Fibroblast of villous mesenchyme (primary cell): ENCODE data around the gene CXXC5. TPM values are rescaled to one million over a fixed set of nuclear protein-coding genes. Genes with fewer than 3 reads are reported as not detected.

Experiments
- DNase-seq: peaks from one replicate; pipeline ENCODE4 v3.0.0-alpha.2; 2010; ENCODE audit warnings: low read depth
- H3K4me3 ChIP-seq: 2 replicates; pipeline ENCODE4 v1.5.1; 2011; ENCODE audit warnings: low read depth, mild to moderate bottlenecking, low read length
- total RNA-seq: library from RNA; depleted of rRNA; stranded (reverse); fragments of >200 nt; gene quantifications from 2 replicates; pipeline ENCODE4 v1.2.3, GENCODE V29; 2012
- TF ChIP-seq, protein P1 (sequence below): IDR thresholded peaks from 2 replicates; pipeline ENCODE4 v1.5.1; 2012; ENCODE audit warnings: low read depth, mild to moderate bottlenecking, low read length; ENCODE audit not compliant: insufficient read depth

Gene CXXC5
- total RNA-seq, 1 donor: 79.5 TPM

DNA sequence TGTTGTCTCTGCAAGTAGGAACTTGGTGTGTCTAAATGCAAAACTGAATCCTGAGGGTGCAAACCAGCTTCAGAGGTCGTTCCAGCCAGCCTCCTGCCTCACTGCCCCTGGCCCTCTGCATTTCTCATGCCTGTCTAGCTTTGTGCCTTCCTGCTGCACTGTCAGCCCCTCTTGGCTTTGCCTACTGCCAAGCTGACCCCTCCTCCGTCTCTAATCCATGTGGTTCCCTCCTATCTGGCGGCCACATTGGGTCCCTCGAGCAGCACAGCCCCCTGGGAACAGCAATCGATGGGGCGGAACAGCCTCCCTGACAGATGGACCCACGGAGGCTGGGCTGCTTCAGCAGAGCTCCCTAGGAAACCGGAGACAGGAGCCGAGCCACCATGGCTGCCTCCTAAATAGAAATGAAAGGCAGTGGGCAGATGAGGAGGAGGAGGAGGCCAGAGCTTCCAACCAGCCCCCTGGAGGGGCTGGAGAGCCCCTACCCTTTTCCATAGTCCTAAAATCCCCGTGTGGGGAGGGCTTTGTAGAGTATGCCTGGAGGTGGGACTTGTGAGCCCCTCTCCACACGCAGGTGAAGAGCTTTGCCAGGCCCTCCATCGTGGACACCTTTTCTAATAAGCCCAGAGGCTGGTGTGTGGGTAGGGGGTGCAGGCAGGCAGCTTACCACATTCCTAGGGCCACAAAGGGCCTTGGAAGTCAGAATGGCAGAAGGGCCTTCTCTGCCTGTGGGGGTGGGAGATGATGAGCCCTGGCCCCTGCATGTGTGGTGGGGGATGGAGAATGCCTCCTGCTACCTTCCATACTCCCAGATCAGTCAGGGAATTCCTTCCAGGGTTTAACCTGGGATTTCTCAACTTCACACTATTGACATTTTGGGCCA, 9.2 kb upstream of the CXXC5 start:
- H3K4me3 ChIP-seq: no peak overlapping the region
- DNase-seq: no peak
- TF ChIP-seq, protein P1, sequence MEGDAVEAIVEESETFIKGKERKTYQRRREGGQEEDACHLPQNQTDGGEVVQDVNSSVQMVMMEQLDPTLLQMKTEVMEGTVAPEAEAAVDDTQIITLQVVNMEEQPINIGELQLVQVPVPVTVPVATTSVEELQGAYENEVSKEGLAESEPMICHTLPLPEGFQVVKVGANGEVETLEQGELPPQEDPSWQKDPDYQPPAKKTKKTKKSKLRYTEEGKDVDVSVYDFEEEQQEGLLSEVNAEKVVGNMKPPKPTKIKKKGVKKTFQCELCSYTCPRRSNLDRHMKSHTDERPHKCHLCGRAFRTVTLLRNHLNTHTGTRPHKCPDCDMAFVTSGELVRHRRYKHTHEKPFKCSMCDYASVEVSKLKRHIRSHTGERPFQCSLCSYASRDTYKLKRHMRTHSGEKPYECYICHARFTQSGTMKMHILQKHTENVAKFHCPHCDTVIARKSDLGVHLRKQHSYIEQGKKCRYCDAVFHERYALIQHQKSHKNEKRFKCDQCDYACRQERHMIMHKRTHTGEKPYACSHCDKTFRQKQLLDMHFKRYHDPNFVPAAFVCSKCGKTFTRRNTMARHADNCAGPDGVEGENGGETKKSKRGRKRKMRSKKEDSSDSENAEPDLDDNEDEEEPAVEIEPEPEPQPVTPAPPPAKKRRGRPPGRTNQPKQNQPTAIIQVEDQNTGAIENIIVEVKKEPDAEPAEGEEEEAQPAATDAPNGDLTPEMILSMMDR: no peak

DNA sequence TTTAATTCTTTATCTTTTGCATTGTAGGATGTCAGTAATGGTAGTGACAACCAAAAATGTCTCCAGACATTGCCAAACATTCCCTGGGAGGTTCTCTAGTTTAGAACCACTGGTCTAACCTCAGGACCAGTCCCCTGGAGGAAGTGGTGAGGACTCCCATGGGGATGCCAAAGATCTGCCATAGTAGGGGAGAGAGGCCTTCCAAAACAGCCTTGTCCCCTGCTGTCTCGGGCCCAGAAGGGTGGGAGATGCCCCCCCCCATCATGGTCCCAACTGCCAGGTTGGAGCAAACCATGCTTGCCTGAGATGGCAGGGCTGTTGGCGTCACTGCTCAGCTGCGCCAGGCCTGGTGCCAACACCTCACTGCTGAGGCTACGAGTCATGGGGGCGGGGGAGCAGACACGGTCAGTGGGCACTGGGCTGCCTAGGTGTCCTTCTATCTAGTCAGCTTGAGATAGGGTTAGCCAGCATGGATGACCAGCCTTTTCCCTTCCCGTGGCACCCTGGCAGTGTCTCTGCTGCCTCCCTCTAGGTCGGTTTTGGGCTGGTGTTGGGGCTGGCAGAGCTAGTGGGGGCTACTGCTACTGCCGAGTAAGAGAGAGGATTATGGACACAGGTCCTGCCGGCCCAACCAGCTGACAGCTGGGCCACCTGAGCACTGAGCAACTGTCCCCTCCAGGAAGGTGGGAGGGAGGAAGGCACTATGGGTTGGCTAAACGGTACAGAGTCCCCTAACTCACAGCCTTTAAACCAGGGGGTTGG, 8.3 kb upstream of the CXXC5 start:
- DNase-seq: no peak
- no peak overlapping the region for H3K4me3 ChIP-seq
- TF ChIP-seq, protein P1: no peak

DNA sequence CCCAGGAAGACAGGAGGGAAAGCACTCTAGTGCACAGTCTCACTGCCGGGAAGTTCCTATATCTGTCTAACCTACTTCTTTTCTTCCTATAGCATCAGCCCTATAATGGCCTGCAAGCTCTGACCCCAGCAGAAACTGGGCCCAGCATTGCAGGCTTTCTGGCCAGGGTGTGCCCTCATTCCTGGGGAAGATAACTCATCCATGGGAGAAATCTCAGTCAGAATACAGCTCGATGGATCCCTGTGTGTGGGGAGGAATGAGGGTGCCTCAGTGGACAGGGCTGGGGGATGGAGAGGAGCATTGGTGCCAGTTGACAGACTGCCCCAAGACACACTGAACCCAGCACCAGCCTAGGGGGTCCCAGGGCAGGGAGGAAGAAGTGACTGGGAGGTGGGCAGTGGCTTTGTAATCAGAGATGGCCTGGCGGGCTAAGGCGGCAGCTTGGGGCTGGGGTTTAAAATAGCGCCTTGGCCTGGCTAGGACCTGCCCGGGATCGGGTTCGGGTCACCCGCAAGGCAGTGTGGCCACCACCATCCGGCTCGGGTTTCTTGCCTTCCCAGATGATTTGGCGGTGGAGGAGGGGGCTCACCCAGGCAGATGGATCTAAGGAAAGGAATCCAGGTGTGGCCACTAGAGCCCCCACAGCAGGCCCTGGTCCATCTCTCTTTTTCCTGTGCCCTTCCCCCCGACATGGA, 7.6 kb upstream of the CXXC5 start:
- DNase-seq: no peak

DNA sequence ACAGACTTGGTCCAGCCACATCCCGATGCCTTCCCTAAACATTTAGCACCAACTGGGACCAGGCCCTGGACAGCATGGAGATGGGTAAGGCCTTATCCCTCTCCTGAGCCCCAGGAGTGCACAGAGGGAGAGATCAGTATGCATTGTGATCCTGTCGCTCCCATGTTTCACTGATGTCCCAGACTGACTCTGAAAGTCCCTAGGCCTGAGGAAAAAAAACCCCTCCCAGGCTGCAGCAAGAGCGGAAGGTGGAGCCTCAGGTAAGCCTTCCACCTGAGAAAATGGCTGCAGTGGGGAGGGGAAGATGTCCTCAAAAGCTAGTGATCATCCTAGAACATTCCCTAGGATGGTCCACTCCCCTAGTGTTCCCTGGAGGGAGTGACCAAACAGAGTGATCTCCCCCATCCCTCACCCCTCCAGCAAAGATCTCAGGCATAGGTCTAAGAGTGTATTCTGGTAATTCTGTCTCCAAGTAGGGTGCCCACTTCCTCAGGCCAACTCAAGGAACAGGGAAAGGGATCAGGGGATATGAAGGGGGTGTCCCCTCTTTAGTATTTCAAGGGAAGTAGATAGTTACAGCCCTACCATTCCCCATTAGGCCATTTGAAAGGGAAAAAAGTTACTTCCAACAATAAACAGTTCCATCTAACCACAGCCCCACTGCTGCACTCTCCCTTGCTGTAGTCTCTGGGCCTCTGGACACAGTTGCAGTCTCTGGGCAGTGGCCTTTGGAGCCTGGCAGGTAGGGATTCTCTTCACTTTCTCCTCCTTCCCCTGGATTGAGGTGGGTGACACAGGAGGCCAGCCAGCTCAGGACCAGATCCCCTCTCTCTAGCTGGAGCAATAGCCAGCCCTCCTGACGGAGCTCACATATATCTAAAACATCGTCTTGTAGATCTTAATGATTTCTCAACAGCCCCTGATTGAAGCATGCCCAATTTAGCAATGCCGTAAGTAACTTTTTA, 6.8 kb upstream of the CXXC5 start:
- H3K4me3 ChIP-seq: no peak overlapping the region
- no peak for DNase-seq
- TF ChIP-seq, protein P1: no peak

More for the DNA sequence above, 7.6 kb upstream of the CXXC5 start:
- TF ChIP-seq, protein P1: no peak
- H3K4me3 ChIP-seq: no peak overlapping the region

DNA sequence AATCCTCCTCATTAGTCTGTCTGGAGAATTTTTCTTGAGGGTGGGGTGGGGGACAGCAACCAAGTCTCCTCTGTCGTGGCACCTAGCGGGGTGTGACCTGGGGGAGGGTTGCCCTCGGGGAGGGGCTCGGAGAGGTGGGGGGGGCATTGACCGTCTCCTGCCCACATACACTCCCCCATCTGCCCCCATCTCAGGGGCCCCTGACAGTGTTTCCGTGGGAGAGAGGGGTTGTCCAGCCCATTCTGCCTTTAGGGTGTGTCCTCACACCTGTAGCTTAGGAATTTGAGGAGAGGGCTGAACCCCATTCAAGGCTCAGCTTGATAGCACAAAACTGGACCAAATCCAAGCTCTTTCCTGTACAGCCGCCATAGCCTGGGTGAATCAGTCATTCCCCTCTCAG, 5.9 kb upstream of the CXXC5 start:
- DNase-seq: no peak
- TF ChIP-seq, protein P1: no peak
- H3K4me3 ChIP-seq: no peak overlapping the region
